Cardiac fibroblast (primary cell): Measurements from ENCODE around the gene UGGT2.
"Not testable (repeated sequence)": the region's sequence is repeated elsewhere in the genome, so short reads cannot be mapped to it uniquely, and the experiment has no call there.

Experiments
- DNase-seq, 2 donors: peaks; one replicate each; pipeline versions ENCODE4 v3.0.0 to v3.0.0-alpha.2; 2010; ENCODE audit warnings: low read depth in 2 of 2
- H3K4me3 ChIP-seq, 2 donors: replicated peaks in 1 of 2; 1 replicate in 1 of 2; 2 replicates in 1 of 2; pipeline ENCODE4 v1.5.1; 2011; ENCODE audit warnings: low read depth in 2 of 2, low read length in 2 of 2, mild to moderate bottlenecking in 2 of 2, moderate library complexity in 1 of 2
- TF ChIP-seq, protein P1 (sequence below): IDR thresholded peaks from one replicate; pipeline ENCODE4 v1.5.1; 2011; ENCODE audit warnings: low read depth, mild to moderate bottlenecking, low read length, inconsistent platforms

UGGT2 gene

DNA sequence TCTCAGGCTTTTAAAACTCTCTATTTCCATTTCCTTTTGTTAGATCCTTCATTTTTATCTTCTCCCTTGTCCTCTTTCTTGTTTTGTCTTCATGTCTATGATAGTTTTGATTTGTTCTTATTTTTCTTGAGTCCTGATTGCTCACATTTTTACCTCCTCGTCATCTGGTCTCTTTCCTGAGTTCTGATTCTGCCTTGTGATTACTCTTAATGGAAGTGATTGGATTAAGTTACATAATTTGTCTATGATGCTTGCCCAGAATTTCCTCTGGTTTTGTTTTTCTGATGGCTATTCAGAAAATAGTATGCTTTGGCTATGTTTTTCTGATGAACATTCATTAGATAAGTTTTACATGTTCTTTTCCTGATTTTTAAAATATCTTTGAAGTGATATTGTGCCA, 273.7 kb downstream of the UGGT2 start:
- TF ChIP-seq, protein P1, sequence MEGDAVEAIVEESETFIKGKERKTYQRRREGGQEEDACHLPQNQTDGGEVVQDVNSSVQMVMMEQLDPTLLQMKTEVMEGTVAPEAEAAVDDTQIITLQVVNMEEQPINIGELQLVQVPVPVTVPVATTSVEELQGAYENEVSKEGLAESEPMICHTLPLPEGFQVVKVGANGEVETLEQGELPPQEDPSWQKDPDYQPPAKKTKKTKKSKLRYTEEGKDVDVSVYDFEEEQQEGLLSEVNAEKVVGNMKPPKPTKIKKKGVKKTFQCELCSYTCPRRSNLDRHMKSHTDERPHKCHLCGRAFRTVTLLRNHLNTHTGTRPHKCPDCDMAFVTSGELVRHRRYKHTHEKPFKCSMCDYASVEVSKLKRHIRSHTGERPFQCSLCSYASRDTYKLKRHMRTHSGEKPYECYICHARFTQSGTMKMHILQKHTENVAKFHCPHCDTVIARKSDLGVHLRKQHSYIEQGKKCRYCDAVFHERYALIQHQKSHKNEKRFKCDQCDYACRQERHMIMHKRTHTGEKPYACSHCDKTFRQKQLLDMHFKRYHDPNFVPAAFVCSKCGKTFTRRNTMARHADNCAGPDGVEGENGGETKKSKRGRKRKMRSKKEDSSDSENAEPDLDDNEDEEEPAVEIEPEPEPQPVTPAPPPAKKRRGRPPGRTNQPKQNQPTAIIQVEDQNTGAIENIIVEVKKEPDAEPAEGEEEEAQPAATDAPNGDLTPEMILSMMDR = no peak
- DNase-seq = no peak
- no peak overlapping the region for H3K4me3 ChIP-seq

DNA sequence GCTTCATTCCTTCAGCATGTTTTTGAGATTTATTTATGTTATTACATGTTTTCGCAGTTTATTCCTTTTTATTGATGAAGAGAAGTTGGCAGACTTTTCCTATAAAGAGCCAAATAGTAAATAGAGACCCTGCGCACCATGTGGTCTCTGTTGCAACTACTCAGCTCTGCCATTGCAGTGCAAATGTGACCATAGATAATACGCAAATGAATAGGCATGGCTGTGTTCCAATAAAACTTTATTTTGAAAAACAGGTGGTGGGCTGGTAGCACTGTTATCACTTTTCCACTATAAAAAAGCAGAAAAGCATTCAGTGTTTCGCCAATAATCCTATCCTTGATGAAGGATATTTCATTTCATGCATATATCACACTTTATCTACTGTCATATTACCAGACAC, 281.3 kb downstream of the UGGT2 start:
- no peak overlapping the region for H3K4me3 ChIP-seq
- TF ChIP-seq, protein P1 = no peak
- no peak for DNase-seq

DNA sequence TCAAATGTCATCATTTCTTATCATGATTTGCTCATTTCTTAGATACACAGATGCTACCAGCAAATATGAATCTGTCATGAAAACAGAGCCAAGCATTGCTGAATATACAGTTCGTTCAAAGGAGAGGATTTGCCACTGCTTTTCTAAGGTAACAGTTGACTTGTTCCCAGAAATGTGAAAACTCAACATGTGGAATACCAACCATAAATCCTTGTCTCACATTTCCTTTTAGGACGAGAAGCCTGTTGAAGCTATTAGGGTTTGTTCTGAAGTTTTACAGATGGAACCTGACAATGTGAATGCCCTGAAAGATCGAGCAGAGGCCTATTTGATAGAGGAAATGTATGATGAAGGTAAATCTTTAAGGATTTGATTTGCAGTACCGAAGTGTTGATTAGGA, 289.6 kb downstream of the UGGT2 start:
- TF ChIP-seq, protein P1 = no peak
- H3K4me3 ChIP-seq = no peak overlapping the region
- DNase-seq = no peak

DNA sequence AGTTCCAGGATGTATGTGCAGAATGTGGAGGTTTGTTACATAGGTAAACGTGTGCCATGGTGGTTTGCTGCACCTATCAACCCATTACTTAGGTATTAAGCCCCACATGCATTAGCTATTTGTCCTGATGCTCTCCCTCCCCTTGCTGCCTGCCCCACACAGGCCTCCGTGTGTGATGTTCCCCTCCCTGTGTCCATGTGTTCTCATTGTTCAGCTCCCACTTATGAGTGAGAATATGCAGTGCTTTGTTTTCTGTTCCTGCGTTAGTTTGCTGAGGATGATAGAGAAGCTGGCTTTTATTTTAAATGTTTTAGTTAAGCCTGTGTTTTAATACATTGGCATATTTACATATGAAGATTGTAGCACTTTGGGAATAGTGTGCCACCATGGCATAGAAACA, 290.6 kb downstream of the UGGT2 start:
- not testable (repeated sequence) for H3K4me3 ChIP-seq, DNase-seq

DNA sequence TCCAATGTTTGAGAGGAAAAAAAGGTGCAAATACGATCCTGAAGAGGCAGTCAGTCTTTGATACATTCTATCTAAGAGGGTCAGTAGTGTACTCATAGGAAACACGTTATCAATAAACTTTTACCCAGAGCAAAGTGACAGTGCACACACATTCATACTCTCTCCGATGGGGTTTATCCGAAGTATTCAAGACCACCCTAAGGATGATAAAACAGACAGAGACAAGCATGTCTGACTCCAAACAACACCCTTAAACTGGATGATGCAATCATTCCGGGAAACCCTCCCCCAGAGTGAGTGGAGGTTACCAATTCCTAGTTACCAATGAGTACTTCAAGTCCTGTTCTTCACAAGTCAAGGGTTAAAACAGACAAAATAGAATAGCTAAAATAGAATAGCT, 297.1 kb downstream of the UGGT2 start:
- peak; percentile 8 to 24 for DNase-seq
- TF ChIP-seq, protein P1 = no peak
- H3K4me3 ChIP-seq = no peak overlapping the region

- TF ChIP-seq, protein P1 = no peak
- no peak overlapping the region for H3K4me3 ChIP-seq
Measured at GRCh38 chr13:95754069-95754468, 299.1 kb downstream of the UGGT2 start.

DNA sequence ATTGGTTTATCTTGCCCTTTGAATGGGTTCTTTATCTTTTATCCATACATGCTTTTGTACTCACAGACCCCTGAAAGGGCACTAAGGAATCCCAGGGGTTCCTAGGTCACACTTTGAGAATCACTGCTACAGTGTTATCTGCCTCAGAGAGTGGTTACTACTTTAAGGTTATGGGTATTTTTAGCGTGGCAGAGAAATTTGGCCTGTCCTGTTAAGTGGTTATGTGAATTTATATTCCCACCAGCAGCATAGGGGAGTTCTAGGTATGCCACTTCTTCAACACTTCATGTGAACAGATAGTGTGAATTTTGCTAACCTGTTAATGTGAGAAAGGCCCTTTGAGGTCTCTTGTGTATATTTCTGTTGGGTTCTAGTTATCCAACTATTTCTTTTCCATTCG, 300.5 kb downstream of the UGGT2 start:
- no peak overlapping the region for H3K4me3 ChIP-seq
- TF ChIP-seq, protein P1 = no peak
- DNase-seq = no peak

More at GRCh38 chr13:95754069-95754468, 299.1 kb downstream of the UGGT2 start:
- peak in 1 of 2 donors; percentile 9 for DNase-seq
